Stimulated activated CD4-positive, alpha-beta T cell treated with anti-CD3 and anti-CD28 coated beads, Interleukin-4, amount 100 ng/mL, for 24 hours (primary cell): ENCODE measurements around the gene VWC2.

ENCODE experiments used
- DNase-seq: peaks from one replicate; pipeline ENCODE4 v3.0.0-alpha.2; 2020

VWC2 gene

DNA sequence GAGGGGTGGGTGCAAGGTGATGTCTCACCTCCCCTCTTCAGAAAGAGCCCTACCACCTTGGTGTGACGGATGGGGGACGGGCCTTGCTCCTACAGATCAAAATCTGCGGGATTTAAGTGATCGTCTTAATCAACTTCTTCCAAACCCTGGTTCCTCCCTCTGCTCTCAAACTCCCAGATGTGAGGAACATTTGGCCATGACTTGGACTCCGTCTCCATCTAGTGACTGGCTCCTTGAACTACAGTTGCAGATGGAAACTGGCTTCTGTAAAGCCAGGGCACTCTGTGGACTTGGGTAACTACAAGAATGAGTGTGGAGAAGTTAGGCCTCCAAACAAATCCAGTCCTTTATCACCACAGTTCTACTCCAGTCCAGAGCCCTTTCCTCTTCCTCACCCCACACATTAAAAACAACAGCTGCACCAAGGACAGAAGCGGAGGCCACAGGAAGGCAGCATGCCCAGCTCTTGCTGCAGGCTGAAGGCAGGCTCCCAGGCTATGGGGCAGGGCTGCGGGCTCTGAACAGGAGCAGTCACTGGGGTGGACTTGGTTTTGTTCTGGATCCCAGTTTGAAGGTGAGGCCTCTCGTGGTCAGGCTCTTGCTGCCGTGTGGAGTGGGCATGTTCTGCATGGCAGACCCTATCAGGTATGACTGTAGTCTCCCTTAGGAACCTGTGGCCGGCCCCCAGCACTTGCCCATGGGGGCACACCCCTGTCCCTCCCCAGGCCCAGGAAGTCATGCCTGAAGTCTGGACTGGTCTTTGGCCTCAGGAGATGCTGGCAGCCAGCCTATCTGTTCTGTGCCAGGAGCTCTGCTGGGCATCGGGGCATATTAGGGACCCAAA lies 79.4 kb downstream of the VWC2 start:
- no peak for DNase-seq

DNA sequence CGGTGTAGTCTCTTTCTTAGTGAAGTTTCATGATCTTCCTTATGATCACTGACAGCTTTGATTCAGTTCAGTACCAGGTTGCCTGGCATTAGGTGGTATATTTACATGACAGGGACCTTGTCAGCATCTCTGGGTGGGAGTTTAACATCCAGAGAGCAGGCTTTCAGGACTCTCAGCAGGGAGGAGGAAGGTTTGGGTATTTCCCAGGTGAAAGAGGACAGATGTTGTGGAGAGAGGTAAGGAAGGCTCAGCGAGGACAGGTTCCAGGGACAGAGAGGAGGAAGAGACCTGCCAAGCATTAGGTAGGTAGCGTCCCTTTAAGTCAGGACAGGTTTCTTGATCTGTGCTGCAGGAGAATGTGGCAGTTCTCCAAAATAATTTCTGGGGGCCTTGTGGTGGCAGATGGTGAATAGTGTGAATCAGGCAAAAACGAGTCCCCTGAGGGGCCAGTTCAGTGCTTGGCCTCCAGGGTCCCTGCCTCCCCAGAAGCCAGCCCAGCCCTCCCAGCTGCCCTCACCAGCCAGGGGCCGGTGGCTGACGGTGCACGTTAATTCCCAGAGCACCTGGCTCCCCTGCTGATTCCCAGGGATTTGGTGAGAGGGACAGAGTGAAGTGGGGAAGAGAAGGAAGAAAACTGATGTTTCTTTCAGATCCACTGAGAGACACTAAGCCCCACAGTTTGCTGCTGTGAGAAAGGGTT lies 82.0 kb downstream of the VWC2 start:
- DNase-seq, result no peak

DNA sequence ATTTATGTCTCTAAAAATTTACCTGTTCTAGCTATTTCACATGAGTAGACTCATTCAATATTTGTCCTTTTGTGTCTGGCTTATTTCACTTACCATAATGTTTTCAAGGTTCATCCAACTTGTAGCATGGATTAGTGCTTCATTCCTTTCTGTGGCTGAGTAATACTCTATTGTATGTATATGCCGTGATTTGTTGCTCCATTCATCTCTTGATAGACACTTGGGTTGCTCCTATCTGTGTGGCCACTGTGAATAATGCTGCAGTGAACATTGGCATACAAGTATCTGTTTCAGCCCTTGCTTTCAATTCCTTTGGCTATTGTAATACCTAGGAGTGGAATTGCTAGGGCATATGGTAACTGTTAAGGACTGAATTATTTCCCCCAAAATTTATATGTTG lies 86.9 kb downstream of the VWC2 start:
- no peak for DNase-seq

DNA sequence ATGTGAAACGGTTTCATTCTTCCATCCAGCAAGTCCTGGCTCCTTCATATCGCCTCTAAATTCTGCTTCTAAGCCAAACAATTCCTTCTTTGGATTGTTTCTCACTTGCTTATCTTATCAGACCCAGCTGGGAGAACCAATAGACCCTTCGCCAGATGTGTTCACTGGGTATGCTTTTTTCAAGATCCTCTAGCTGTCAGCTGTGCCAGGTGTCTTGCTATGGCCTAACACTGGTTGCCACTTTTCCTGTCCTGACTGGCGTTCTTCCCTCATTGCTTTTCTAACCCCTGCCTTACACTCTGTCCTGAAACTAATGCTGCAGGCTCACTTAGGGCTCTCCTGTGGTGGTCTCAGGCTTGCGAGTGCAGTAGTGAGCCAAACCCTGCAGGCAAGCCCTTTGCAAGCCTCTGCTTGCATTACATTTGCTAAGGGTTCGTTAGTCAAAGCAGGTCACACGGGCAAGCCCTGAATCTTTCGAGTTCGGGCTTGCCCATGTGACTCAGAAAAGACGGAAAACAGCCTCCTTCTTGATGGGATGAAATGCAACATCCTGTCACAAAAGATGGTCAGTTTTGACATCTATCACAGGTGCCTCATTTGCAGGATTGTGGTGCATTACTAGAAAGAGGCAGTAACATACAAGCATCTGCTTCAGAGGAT lies 92.8 kb downstream of the VWC2 start:
- DNase-seq, result no peak

DNA sequence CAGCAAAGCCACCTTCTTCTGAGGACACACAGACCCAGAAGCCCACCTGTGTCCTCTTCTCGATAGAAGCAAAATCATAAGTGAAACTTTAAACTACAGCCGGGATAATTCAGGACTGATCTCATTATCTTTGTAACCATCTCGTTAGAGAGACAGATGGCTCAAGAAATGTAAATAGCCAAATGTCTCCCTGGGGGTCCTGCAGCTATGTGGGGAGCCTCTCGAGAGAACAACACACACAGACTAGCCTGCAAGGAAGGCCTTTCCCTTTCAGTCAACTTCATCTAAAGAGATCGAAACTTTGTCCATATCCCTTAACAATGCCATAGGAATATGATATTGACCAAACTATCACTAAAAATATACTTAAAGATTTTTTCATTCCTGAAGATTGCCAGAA lies 93.5 kb downstream of the VWC2 start:
- DNase-seq, result no peak

DNA sequence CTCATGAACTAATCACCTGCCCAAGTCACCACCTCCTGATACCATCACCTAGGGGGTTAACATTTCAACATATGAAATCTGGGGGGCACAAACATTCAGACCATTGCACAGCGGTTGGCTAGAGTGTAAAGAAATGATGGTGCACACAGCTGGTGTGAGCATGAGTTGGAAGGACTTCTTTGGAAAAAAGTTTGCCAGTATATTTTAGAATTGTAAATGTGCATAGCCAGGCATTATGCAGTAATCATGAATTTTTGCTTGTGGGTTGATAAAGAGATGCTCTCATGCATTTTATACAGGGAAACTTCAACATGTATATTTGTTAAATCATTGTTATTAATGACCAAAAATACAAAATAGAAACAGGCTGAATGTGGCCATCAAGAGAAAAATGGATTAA lies 100.0 kb downstream of the VWC2 start:
- DNase-seq, result no peak

DNA sequence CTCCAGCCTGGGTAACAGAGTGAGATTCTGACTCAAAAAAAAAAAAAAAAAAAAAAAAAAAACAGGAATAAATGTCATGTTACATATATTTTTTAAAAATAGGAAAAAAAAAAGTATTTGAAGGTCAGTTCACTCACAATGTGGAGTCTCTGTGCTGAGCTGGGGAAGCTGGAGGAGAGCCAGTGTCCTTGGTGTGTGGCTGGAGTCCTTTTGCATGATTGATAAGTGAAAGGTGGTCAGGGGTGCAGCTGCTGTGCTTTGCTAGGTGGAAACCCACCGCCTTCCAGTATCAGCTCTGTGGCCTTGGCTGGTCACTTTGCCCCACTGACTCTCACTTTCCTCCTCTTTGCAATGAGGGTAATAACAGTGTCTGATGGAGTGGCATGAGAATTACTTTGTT lies 101.9 kb downstream of the VWC2 start:
- no peak for DNase-seq

DNA sequence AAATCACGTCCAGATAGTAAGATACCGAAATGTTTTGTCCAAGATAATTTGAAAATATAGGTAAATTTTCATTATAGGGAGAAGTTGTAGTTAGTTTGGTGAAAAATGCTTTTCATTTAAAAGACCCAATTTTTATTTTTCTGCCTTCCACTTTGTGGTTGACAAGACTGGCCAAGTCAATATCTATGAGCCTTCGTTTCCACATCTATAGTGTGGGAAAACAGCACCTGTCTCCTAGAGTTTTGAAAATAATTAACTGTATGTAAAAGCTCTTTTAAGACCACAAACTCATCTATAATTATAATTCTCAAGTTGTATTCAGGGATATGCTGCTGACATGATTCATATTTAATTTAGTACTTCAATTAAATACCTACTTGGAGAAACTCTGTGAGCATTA lies 102.8 kb downstream of the VWC2 start:
- no peak for DNase-seq

DNA sequence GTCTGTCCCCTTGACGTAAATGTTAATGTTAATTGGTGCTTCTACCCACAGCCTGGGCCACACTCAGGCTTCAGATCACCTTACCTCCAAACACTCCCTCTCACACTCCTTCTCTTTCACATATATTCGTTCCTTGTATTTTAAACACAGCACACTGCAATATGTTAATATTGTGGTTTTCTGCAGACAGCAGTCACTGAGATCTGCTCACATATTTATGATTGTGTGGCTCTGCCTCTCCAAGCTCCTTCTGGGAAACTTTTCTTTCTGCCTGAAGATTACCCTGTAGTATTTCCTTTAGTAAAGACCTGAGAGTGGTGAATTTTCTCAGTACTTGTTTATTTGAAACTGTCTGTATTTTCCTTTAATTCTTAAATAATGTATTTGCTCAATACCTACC lies 104.7 kb downstream of the VWC2 start:
- DNase-seq, result no peak

DNA sequence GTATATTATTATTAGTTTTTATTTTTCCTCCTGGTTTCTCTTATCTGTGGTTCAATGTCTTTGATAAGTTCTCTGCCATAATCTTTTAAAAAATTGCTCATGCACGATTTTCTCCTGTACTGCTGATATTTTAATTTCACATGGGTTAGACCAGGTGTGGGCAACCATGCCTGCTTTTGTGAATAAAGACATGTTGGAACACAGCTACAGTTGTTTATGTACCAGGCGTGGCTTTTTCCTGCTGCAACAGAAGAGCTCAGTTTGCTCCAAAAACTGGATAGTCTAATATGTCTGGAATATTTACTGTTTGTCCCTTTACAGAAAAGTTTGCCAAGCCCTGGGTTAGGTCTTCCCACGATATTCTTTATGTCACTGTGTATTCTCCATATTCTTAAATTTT lies 105.2 kb downstream of the VWC2 start:
- no peak for DNase-seq

DNA sequence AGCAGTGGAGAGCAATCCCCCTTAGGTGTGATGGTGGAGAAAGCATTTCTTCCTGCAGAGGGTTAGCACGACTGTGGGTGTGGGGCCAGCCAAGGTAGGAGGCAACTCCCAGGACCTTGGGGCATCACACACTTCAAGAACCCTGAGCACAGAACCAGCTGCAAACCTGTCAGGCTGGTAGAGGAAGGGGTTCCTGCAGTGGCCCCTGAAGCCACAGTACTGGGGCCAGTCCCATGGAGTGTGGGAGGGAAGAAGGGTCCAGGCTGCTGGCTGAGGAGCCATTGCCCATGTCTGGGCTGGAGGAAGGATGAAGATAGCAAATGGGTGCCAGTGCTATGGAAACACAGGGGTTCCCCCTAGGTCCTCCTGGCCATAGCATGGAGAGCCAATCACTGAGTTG lies 110.5 kb downstream of the VWC2 start:
- DNase-seq, result no peak

DNA sequence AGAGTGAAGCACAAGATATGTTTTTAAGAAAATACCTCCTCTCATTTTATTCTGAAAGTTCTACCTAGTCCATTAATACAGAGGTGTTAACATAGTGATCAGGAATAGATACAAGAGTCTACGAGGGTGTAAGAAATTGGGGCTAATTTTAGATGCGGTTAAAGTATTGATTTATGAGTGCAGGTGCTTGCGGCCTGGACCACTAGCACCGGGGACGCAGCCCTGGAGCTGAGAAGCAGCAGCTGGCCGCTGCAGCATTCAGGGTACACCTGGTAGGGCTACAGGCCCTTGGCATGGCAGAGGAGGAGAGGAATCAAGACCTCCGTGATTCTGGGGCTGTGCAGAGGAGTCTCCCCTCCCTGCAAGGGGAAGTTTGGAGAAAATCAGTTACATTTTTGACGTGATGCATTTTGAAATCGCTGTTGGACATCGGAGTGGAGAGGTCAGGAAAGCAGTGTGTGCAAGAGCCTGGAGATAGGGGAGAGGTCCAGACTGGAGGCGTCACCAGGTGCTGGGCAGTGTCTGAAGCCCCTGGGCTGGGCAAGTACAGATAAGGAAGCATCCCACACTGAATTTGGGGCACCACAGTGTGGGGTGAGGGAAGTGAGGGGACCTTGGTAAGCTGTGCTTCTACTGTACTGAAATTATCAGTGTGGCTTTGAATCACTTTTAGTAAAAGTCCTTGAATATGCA lies 112.3 kb downstream of the VWC2 start:
- no peak for DNase-seq

DNA sequence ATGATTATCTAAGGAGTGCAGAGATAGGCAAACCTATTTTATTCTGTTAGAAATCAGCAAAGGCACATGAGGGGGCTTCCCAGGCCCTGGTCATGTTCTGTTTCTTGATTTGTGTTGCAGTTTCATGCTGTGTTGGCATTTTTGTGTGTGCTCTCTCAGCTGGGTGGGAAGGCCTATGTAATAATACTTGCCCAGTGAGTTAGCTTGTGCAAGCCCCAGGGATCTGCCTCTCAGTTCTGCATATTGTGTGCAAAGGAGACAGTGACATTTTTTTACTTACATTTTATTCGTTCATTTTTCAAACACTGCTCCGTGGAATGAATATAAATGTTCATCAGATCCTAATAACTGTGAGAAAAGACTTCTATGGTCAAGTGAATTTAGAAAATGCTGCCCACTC lies 119.0 kb downstream of the VWC2 start:
- no peak for DNase-seq

DNA sequence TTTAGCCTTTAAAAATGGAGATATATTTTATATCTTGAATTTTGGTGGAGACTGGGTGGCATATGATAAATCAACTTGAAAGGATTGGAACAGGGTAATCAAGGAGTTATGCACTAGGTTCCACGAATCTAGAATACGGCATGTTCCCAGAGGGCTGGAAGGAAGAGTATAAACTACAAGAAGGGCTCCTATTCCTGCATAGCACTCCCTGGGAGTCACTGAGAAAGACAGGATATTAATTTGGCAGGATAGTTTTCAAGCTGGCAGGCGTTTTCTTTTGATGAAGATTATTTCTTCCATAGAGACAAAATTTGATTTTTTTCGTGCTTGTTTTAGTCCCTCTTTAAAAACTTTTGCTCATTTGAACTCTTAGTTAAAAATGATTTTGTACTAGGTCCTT lies 119.7 kb downstream of the VWC2 start:
- DNase-seq, result no peak

DNA sequence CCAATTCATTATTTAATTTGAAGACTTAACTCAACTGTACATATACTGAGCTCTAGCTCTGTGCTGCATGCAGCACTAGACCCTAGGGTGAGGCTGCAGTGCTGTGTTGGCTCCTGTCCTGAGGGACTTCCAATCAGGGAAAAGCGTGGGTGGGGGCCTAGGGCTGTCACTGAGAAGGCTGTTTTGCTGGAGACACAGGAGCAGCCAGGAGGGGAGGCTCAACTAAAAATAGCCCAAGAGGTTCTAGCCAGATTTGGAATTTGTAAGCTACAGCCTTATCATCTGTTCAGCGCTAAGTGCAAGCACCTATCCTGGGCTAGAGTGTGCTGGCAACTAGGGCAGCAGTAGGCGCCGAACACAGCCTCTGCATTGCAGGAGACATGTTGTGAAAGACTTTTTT lies 121.1 kb downstream of the VWC2 start:
- no peak for DNase-seq

DNA sequence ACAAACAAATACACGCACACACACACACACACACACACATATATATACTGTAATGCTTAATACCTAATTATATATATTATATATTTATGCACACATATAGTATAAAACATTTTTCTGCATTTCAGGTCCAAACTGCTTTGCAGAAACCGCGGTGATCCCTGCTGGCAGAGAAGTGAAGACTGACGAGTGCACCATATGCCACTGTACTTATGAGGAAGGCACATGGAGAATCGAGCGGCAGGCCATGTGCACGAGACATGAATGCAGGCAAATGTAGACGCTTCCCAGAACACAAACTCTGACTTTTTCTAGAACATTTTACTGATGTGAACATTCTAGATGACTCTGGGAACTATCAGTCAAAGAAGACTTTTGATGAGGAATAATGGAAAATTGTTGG lies 138.5 kb downstream of the VWC2 start:
- DNase-seq, result no peak

DNA sequence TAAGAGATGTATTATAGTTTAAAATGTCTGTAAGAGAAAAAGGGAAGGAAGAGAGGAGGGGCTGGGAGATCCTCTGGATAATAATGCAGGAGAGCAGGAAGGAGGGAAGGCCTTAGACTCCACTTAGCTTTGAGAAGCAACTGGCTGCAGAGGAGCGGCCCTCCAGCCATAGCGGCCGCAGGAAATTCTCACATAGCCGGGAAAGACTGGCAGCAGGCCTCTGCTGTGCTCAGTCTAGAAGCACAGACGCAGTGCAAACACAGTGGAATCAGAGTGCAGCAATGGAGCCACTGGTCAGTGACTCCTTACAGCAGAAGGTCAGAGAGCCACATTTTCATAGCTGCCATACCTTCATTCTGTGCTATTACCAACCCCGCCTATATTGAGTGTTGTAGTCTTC lies 153.3 kb downstream of the VWC2 start:
- no peak for DNase-seq

DNA sequence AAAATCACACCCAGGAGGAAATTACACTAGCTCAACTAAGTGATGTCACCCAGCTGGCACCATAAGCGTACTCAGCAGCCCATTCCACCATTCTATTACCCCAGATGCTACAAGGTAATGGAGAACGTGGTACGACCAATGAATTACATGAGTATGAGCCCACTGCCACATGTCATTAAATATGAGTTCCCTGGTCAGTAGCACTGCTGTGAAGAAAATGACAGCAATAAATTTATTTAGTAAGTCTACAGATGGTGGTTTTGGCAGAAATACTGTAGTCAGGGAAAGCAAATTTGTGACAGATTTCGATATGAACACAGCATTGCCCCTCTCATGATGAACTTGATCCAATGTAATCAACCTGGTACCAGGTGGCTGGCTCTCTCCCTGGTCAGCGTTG lies 154.2 kb downstream of the VWC2 start:
- no peak for DNase-seq

DNA sequence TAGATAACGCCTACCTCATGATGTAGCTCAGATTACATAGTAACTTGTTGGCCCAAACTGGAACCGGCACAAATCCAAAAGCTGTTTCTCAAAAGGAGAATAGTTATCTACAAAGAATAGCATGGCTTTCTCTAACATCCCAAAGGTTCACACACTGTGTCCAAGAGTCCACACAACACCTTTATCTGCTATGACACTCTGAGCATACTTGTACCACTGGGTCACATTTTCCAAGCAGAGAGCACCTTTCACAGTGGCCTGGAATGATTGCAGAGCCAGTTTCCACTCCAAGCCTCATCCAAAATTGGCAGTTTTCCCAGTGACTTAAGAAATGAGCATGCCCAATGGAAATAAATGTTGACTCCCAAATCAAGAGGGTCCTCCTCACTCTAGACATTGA lies 155.3 kb downstream of the VWC2 start:
- DNase-seq, result no peak

DNA sequence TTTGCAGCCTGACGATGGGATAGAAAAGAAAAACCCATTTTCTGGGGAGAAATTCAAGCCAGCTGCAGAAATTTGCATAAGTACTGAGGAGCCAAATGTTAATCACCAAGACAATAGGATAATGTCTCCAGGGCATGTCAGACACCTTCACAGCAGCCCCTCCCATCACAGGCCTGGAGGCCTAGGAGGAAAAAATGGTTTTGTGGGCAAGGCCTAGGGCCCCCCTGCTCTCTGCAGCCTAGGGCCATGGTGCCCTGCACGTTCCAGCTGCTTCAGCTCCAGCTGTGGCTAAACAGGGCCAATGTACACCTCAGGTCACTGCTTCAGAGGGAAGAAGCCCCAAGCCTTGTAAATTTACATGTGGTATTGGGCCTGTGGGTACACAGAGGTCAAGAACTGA lies 158.2 kb downstream of the VWC2 start:
- no peak for DNase-seq

DNA sequence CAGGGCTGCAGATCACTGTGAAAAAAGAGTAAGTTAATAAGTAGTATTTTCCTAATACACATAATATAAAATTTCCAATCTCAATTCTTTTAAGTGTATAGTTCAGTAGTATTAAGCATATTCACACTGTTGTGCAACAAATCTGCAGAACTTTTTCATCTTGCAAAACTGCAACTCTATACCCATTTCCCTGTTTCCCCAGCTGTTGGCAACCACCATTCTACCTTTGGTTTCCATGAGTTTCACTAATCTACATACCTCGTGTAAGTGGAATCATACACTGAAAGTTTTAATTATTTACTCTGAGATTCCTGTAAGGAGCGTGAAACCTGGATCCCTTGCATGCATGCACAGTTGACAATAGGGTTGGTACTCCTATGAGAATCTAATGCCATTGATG lies 164.2 kb downstream of the VWC2 start:
- DNase-seq, result no peak
